CD4-positive, alpha-beta T cell treated with Interleukin-15 for 1 hour (primary cell): Measurements from ENCODE around the gene FAM234A.
"Not testable (repeated sequence)": the region's sequence is repeated elsewhere in the genome, so short reads cannot be mapped to it uniquely, and the experiment has no call there.

ENCODE experiments used
- DNase-seq: peaks from one replicate; pipeline ENCODE4 v3.0.0-alpha.2; 2020

The FAM234A gene

DNA sequence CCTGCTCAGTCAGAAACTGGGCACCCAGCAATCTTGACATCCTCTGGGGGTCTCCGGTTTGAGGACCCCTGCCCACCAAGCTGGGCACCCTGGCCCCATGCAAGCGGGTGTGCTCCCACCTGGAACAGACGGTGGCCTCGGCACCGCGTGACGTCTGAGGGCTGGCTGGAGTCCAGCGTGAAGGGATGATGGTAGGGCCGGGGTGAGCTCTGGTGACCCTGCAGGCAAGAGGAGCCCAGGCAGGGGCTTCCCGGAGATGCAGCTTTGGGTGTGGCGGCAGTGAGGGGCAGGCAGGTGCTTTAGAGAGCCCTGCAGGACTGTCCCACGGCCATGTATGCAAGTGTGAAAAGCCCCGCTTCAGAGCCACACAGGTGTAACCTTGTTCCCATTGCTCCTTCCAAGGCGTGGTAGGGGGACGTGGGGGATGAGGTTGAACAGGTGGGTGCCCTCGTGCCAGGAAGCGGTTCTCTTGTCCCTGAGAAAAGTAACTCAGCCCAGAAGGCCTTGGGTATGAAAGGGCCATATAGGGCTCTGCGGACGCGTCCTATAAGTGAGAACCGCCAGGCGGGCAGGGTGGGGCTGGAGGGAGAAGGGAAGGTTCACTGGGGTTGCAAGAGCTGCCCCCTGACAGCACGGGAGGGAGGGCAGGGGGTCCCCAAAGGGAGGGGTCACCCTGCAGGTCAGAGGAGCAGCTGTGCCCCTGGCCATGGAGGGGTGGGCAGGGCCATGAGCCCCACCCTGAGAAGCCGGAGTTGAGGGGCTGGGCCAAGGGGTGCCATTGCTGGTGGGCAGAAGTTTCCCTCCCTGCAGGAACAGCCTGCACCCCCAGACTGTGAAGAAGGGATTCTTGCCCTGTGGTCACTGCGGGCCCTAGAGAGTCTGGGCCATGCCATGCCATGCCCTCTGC lies 31.9 kb downstream of the FAM234A start:
- DNase-seq: no peak

DNA sequence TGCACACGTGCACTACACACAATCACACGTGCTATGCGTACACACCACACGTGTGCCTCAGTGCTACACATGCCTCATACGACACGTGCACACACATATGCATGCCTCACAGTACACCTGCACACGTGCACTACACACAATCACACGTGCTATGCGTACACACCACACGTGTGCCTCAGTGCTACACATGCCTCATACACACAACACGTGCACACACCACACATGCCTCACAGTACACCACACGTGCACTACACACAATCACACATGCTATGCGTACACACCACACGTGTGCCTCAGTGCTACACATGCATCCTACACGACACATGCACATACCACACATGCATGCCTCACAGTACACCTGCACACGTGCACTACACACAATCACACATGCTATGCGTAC lies 32.9 kb downstream of the FAM234A start:
- not testable (repeated sequence) for DNase-seq

DNA sequence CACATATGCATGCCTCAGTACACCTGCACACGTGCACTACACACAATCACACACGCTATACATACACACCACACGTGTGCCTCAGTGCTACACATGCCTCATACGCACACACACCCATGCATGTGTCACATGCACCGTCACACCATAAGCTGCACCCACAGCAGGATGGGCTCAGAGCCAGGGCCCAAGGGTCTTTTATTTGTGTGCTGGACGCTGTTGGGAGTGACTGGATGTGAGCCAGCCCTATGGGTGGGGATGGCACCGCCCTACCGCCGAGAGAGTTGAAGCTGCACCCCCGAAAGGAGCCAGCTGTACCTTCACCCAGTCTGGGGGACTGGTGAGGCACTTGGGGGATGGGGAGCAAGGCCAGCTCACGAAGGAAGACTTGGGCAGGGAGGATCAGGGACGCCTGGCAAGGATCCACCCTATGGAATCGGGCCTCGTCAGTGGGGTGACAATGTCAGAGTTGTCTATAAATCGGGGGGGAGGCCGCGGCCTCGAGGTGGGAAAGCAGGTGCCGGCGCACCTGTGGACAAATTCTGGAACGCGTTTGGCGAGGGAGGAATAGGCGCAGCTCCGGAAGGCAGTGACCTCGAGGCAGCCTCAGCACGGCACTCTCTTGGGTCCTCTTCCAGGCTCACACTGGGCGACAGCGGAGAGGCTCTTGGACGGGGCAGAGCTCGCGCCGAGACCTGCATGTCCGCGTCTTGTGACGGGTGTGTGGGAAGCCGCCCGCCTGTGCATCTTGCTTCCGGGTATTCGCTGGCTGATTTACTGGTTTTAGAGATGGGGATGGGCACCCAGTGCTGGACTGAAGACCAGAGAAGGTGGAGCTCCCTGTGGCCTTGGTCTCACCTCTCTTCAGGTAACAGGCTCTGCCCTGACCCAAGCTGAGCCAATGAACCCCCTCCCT lies 33.8 kb downstream of the FAM234A start:
- no peak for DNase-seq

DNA sequence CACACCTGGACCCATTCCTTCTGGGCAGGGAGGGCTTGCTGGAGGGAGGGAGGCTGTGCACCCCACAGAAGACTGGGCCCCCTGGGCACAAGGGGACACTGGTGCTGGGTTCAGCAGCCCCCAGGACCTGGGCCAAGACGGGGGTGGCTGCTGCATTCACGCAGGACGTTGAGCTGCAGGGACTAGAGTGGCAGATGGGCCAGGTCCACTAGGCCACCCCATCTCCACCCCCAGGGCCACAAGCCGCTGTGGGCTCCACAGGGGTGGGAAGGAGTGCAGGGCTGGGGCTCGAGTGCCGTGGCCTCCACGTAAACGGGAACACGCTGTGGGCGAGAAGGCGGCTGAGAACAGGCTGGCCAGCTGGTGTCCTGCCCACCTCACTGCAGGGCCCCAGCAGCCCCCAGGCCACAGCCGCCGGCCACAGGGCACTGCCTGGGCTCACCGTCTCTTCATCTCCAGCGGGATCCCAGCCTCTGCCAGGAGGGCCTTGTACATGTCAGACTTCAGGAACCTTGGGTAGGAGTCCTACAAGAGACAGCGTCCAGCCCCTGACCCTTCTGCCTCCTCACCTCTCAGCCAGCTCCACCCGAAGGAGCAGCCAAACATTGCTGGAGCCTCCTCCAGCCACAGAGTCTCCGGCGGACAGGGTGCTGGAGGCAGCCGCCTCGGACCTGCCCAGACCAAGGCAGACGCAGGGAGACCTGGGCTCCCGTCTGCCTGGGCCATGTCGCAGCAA lies 34.6 kb downstream of the FAM234A start:
- DNase-seq: no peak

DNA sequence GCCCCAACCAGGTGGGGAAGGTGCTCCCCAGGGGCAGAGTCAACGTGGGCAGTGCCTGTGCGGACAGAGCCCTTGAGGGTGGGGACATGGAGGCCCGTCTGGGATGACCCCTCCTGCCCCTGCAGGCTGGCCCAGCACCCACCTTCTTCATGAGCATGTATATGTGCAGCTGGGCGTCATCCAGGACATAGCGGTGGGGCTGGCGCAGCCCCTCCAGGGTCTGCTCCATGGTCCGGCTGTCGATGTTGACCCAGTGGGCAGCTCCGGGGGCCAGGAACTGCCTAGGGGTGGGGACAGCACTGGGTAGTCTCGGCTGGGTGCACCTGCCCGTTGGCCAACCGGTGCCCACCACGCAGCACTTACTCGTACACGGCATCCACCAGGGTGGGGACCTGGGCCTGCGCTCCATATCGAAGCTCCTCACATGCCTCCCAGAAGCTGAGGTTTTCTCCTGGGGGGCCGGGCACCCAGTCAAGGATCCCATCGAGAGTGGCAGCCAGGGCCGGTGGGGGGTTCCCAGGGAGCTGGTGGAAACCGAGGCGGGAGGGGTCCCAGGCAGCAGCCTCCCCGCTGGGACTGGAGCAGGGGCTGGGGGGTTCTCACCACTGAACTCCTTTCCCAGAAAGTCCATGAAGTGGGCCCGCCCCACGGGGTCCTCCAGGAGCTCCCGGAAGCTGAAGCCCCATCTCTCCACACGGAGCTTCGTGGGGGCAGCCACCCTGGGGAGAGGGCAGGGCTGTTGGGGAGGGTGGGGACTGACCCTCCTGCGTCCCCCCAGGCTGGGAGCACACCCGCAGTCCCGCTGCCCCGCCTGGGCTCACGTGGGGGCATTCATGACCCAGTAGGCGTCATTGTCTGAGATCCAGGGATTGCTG lies 36.0 kb downstream of the FAM234A start:
- no peak for DNase-seq

DNA sequence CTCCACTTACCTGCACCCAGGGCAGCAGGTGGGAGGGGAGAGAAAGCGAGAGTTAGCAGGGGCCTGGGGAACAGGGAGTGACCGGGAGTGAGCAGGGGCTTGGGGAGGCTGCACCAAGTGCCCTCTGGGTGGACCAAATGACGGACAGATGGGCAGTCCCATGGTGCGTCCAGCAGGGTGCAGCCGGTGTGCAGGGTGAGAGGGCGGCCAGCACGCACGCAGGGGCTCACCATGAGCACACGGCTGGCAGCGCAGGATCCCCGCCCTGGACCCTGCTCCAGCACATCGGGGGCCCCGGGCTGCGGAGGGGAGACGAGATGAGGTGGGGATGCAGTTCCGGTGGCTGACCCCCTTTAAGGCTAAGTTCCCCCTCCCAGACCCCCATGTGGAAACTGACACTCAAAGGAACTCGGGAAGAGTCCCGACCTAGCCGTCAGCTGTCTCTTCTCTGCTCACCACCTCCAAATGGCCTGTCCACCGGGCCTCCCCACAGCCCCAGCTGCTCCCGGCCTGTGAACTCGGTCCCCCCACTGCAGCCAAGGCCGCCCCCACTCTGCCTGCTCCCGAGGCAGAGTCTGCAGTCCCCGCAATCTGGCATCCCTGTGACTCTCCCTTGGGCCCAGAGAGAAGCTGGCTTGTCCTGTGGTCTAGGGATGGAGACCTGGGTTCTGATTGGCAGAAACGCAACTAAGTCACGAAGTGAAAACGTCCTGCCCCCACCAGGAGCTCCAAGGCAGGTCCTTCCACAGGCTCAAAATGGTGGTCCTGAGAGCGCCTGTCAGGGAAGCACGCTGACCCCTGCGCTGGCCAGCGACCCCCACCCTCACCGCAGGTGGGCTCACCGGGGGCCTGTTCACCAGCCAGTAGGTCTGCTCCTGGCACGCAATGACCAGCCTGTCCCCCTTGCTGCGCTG lies 38.3 kb downstream of the FAM234A start:
- DNase-seq: no peak

DNA sequence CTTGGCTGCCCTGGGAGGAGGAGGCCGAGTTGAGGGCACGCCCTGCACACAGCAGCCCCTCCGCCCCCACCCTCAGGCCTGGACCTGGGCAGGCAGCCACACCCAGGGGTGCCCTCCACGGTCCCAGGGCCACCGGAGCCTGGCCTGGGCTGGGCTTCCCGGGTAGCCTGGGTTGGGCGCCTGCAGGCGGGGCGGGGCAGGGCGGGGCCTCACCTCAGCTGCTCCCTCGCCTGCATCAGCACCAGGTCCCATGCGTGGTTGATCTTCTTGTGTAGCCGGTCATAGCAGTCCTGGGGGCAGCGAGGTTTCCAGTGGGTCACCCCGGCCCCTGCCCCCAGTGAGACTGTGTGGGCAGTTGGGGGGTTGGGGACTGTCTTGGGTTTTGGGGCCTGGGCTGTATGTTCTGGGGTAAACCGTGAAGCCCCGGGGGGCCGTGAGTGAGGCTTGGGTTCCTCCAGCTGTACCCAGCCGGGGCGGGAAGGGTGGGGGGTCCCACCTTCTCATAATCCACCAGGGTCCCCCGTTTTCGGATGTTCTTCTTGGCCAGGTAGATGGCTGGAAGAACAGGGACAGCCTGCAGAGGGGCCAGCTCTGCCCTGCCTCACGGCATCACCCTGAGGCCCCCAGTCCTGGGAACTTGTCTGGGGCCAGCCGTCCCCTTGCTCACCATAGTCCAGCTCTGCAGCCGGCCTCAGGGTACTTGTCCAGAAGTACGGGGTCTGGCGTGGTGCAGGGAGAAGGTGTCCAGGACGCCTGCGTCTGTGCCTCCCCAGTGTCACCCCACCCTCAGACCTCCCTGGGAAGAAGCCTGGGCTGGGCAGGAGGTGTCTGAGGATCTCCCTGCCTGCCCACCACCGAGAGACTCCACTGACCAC lies 39.2 kb downstream of the FAM234A start:
- DNase-seq: no peak

DNA sequence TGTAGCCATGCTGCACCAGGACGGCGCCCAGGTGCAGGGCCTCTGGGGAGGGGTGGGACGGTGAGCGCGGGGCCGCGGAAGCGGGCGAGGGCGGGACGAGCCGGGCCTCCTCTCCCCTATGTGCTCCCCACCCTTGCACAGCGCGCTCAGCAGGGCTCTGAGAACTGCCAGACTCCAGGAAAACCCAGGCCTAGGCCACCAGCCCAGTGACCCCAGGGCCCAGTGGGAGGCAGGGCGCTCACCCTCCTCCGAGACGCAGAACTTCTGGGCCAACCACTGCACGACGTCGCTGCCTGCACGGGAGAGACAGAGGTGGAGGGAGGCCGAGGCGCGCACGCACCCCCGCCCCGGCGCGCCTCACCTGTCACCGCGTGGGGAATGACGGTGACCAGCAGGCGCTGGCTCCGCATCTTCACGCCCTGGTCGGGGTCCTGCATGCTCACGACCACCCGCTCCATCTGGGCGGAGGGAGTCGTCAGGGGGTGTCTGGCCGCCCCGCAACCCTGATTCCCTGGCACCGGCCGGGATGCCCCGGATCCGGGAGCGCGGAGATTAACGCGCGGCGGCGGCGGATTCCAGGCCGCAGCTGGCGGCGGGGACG lies 40.5 kb downstream of the FAM234A start:
- no peak for DNase-seq

DNA sequence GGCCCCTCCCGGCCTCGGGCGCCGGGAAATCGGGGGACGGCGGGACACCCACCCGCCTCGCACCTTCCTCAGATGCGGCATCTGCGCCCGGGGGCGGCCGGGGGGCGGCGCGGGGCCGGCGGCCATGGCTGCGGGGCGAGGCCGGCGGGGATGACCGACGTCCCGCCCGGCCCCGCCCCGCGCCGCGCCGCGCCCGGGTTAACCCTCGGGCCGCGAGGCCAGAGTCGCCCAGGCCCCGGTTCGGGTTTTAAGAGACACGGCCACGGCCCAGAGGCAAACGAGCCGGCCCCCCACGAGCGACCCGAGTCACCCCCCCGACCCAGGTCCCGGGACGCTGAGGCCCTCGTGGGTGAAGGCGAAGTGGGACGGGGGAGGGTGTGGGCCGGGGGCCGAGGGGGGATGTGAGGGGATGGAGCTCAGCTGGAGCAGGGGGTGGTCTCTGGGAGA lies 41.2 kb downstream of the FAM234A start, which contains the start of gene RGS11:
Gene RGS11, minus strand, starts transcription at position 159 of the 447 bp plus-strand sequence. Its CDS starts 33 bp downstream, at position 126.
- DNase-seq: no peak

DNA sequence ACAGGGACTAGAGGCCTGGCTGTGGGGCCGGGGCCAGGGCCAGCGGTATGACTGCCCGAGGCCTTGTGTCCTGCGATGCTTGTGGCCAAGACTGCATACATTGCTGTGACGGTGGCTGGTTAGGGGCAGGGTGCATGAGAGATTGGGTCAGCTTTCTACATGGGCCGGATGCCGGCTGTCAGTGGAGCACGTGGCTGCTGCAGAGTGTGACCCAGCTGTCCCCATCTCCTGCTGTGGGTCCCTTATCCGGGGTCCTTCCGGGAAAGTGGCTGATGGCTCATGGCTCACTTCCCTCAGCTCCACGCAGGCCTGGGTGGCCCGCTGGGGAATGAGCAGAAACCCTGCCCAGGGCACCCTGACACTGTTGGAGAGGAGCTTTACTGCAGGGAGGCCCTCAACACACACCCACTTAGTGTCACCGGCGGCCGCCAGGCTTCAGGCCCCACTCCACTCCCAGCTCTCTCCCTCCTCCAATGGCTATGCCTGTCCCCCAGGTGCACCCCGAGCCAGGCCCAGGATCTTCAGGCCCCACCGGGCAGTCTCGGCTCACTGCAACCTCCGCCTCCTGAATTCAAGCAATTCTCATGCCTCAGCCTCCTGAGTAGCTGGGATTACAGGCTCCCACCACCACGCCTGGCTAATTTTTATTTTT lies 41.9 kb downstream of the FAM234A start:
- no peak for DNase-seq

DNA sequence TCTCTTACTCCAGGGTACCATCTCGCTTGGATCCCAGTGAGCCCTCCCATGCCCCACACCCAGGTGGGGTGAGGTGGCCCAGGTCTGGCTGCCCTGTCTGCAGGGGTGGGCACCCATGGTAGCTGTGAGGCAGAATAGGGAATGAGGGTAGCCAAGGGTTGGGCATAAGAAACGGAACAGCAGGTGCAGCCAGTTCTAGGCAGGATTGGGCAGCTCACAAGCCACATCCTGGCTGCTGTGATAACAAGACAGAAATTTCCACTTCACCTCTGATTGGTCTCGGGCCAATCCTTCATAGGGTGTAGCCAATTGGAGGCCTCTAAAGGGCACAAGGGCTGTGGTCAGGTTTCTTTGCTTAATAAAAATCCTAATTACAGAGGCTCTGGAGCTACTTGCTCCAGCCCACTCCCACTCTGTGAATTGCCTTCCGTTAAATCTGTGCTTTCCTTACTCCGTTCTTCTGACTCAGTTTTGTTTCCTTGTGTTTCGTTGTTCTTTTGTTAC lies 44.3 kb downstream of the FAM234A start:
- DNase-seq: peak; percentile 27

DNA sequence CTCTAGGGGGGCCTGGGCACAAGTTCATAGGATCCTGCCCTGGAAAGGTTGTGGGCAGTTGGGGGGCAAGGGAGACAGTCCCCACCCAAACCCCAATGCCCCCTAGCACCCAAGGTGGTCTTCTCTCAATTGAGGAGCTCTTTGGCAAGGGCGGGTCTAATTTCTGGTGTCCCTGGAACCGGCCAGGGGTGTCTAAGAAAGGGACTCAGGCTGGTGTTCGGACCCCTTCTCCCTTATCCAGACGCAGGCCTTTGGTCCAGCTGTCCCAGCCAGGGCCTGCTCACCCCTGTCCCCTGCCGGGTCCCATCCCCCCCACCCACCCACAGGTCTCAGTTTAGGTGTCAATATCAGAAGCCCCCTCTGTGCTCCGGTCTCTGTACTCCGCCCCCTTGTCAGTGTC lies 44.9 kb downstream of the FAM234A start:
- no peak for DNase-seq

DNA sequence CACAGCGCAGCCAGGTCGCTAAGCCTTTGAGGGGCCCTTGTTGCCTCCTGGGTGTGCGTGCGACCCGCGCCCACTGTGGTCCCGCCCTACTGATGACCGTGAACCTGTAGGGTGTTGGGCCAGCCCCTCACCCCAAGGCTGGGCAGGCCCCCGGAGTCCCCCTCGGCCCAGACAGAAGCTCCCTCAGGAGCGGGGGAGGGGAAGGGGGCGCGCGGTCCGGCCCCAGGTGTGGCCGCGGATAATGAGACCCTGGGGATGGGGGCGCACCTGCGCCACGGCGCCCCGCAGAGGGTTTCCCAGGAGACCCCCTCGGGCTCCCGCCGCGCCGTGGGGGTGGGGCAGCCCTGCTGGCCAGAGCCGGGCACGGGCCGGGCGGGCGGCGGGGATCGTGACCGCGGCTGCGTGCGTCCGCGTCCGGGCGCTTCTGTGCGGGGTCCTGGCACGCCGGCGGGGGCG lies 45.4 kb downstream of the FAM234A start:
- no peak for DNase-seq

DNA sequence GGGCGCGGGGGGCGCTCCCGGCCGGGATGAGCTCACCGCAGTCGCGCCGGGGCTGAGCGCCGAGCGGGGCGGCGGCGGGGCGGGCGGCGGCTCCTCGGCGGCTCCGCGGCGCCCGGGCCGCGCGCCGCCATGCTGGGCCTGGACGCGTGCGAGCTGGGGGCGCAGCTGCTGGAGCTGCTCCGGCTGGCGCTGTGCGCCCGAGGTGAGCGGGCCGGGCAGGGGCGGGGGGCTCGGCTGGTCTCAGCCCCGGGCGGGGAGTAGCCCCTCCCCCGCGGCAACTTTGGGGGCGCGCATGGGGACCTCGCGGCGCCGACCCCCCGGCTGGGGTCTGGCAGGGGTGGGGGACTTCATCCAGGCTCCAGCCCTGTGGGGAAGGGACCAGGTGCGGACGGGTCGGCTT lies 45.9 kb downstream of the FAM234A start, which contains the start of gene ARHGDIG:
Gene ARHGDIG, plus strand, starts transcription at position 40 of the 400 bp plus-strand sequence. Its CDS starts 90 bp downstream, at position 130.
- no peak for DNase-seq

DNA sequence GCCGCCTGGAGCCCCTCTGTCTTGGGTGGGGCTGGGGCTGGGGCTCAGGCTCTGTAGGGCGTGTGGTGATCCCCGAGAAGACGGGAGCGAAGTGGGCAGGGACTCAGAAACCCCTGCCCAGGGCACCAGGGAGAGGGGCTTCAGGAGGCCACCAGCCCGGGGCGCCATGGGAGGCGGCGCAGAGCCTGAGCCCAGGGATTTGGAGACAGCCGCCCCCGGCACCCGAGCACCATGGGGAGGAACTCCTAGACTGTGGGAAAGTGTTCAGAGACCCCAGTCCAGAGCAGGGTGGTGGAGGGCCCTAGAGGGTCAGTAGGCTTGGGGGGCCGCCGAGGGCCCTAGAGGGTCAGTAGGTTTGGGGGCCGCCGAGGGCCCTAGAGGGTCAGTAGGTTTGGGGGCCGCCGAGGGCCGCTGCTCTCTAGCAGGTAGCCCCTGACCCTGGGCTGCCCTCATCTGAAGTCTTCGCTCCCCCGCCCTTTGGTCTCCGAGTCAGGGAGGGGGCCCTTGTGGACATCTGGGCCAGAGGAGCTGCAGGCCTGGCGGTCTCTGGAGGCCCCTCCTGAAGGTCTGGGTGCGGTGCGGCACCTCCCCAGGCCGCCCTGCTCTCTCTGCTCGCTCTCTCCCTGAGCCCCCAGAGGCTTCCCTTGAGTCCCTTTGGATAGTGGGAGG lies 46.5 kb downstream of the FAM234A start:
- no peak for DNase-seq

DNA sequence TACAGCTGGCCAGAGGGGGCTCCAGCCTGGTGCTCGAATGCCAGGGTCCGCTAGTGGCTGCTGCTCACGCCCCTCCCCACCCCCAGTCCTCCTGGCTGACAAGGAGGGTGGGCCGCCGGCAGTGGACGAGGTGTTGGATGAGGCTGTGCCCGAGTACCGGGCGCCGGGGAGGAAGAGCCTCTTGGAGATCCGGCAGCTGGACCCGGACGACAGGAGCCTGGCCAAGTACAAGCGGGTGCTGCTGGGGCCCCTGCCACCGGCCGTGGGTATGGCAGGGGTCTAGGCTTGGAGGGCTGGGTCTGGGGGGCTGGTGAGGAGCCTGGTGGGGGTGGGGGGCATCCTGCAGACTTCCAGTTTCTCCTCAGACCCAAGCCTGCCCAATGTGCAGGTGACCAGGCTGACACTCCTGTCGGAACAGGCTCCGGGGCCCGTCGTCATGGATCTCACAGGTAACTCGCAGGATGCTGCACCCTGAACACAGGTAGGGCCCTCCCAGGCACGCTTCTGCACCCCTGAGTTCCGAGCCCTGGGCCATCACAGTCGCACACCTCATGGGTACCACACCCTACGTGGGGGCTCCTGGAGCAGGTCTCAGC lies 47.1 kb downstream of the FAM234A start:
- no peak for DNase-seq

DNA sequence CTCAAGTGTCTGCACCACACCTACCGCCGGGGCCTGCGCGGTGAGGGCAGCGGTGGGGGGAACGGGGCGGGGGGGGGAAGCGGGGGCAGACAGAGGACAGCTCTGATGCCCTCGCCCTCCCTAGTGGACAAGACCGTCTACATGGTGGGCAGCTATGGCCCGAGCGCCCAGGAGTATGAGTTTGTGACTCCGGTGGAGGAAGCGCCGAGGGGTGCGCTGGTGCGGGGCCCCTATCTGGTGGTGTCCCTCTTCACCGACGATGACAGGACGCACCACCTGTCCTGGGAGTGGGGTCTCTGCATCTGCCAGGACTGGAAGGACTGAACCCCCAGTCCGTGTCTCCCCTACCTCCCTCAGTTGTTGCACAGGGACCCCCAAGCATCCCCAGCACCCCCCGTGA lies 47.9 kb downstream of the FAM234A start:
- no peak for DNase-seq
